HG03520 (cell line): ENCODE data around the gene ELP4.
A peak's percentile ranks its signal among the peaks of the same experiment; 100 is the strongest.

ENCODE experiments used
- ATAC-seq: cut with Tn5 transposase; IDR thresholded peaks from one replicate; pipeline ENCODE4 v1.9.1; 2021; ENCODE audit warnings: mild to moderate bottlenecking, moderate library complexity; ENCODE audit not compliant: unreplicated experiment

Gene ELP4

GRCh38 chr11:31808721-31809540, 299.4 kb downstream of the ELP4 start:
- no peak for ATAC-seq

- ATAC-seq: no peak
These were observed 299.9 kb downstream of the ELP4 start for GRCh38 chr11:31809541-31809856.

DNA sequence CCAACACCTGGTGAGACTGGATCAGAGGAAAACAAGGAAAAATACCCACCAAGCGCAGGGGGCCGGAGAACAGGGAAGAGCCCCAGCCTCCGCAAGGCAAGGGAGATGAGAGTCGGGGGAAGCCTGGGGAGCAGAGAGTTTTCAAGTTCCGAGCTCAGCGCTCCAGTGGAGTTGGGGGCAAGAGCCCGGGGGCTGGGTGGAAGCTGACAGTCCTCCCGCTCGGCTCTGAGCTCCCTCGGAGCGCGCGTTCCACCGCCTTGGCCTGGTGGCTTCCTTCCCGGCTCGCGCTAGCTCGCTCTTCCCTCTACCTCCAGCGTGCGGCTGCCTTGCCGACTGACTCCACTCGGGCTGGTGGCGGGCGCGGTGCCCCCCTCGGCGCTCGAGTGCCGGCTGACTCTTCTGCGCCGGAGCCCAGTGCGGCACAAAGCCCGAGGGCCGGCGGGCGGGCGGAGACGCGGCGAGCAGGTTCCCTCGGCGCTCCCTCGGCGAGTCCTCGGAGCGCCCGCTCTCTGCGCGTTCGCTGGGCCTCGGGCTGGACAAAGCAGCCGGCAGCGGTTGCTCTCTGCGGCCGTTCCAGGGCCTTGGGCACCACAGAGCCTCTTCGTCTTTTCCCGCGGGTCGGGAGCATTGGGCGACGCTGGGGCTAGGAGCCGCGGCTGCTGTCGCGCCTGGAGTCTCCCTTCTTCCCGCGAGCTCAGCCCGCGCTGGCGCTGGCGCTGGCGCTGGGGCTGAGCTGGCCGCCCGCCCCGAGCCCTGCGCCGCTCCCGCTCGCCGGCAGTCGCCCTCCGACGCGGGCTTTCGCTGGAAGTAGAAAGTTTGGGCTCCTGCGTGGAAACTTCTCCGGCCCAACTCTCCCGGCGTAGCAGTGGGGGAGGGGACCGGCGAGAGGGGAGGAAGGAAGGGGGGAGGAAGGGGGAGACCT, 300.6 kb downstream of the ELP4 start:
- ATAC-seq: no peak

- ATAC-seq: peak; percentile 69
These were observed 301.4 kb downstream of the ELP4 start, which contains the start of gene PAX6 for GRCh38 chr11:31810779-31811647. PAX6 (minus strand) TSS chr11:31811322; CDS start chr11:31806411, 4,911 bp downstream.

GRCh38 chr11:31812383-31813381, 303.1 kb downstream of the ELP4 start:
- ATAC-seq: no peak

- no peak for ATAC-seq
These were observed 304.0 kb downstream of the ELP4 start for GRCh38 chr11:31813391-31814175.

DNA sequence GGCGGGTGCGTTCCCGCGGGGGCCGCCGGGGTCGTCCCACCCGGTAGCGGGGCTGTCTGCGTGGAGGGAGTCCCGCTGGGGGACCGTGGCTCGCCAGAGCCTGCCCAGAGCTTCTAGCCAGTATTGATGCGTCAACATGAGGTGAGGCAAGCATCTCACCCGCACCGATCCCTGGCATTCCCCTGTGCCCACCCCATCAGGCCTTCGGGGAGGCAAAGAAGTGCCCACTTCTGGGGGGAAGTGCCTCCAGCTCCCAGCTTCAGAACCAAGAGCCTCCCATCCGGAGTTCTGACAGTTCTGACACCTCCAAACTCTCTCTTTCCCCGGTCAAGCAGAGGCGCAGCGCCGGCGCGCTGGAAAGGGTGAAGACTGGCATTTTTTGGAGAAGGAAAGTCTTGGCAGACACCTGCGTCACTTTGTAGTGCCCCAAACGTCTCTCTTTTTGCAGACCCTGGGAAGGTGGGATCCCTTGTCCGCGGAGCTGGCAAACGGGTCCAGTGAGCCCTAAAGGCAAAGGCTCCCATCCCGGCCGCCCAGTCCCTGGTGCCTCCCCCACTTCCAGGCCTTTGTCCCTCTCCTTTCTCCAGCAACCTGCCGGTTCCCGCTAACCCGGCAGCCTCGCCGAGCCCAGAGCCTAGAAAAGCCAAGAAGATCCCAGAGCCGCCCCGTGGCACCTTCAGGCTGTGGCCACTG, 304.8 kb downstream of the ELP4 start:
- ATAC-seq: no peak

DNA sequence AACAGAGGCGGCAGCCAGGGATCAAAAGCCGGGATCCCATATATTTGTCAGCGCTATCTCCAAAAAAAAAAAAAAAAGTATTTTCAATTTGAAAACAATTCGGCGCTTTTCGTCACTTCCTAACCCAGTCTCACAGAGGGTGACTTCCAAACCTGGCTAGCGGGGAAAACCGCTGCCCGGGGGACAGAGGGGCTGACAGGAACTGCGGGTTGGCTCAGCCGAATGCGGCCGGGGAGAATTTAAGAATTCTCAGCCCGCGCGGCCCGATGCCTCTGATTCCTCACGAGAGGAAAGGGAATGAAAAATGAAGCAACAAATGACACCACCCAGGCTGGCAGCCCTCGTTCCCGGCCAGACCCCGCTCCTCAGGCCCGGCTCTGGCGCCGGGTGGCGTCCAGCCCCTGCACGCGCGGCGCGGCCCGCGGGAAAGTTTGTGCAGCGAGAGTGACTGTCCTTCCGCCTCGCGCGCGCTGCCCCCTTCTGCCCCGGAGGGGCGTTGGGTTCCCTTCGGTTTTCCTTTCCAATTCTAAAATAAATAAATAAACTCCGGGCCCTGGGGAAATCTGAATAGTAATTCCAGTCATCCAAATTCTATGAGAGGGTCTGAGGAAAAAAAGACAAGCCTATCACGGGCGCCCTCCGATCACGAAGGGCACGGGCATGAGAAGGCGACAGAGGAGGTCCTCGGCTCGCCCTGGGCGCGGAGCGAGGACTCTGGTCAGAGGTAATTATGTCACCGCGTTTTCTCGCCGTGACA, 306.3 kb downstream of the ELP4 start:
- no peak for ATAC-seq

GRCh38 chr11:31816468-31817053, 307.0 kb downstream of the ELP4 start:
- ATAC-seq: no peak

DNA sequence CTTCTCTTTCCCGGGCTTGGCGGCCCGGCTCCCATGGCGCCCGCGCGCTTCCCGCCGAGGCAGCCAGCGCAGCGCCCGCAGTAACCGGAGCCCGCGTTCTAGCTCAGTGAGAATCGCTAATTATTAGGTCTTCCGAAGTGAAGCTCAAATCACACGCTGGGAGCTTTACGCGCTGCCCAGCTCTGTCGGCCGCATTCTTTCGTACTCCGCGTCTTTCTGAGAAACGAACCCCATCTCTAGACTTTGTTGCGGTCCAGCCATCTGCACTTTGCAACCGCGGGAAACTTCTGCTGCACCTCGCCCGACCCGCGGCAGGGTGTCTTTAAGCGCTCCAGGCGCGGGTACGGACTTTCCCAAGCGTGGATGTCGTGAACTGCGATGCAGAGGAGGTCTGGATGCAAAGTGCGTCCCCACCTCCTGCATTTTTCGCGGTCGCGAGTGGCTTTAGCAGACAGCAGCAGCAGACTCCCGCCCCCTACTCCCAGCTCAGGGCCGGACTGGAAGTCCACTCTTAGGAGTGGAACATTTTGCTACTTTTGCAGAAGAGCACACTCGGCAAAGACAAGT, 307.6 kb downstream of the ELP4 start:
- ATAC-seq: no peak

- ATAC-seq: no peak
These were observed 308.3 kb downstream of the ELP4 start for GRCh38 chr11:31817621-31818424.

GRCh38 chr11:31818425-31818755, 308.8 kb downstream of the ELP4 start:
- no peak for ATAC-seq

GRCh38 chr11:31818874-31819331, 309.3 kb downstream of the ELP4 start:
- ATAC-seq: no peak

DNA sequence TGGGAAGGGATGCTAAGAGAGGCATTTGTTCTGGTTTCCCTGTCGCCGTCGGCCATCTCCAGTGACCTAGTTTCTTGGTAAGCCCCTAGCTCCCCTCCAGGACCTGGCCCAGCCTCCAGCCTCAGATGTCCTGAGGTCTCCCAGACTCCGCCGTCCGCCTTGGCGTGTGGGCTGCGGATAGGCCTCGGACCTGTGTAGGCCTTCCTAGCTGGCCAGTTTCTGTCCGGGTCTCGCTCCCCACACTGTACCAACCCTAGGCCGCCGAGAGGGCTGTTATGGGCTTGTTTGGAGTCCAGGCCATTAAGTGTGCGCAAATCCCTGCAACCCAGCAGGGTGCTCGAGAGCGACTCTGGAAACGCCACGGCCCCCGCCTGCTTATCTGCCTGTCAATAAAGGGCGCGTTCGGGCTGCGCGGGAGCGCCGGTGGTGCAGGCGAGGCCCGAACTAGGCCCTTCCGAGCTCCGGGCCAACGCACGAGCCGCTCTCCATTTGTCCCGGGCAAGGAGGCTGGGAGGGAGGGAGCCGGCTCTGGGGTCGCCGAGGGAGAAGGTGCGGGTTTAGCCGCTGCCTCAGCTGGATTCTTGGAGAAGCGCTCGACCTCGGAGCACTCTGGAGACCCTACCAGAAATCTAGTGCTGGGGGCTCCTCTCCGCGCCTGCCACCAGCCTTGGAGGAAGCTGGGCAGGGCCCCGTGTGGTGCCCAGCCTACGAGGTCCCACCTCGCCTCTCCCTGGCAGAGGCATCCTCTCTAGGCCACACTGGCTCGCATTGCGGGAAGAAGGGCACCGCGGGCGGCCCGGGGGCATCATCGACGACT, 310.3 kb downstream of the ELP4 start:
- ATAC-seq: no peak

DNA sequence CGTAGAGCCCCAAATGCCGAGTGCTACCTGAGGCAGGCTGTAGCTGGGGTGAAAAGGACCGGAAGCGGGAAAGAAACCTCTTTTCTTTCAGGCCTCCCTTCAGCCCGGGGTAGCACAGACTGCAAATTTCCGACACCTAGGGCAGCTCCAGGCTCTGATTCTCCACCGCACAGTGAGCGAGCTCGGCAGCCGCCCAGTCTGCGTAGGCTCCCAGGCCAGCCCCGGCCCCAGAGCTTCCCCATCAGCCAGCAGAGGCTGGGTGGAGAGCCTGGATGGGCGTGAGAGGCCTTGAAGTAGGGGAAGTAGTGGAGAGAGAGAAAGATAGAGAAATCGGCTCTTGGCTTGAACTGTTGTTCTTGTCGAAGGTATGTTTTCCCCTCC, 310.9 kb downstream of the ELP4 start:
- ATAC-seq: no peak
